CD4-positive, alpha-beta T cell (primary cell): ENCODE data around the gene RNF20. TPM values are rescaled to one million over a fixed set of nuclear protein-coding genes. Genes with fewer than 3 reads are reported as not detected.

Source experiments
- ATAC-seq: fragments of 200-7000 bp; cut with Tn5 transposase; one replicate; pipeline ENCODE4 v1.10.0; 2022; ENCODE audit warnings: mild to moderate bottlenecking; ENCODE audit not compliant: poor library complexity
- CTCF ChIA-PET: fragments of 350-600 bp; sonication (Branson Sonifier 250); formaldehyde crosslinking; loops from one replicate; lab custom pipeline; 2021; ENCODE audit warnings: antibody characterized with exemption, inconsistent platforms; lab: Charles Lee
- POLR2A ChIA-PET: fragments of 350-600 bp; sonication (Branson Sonifier 250); formaldehyde crosslinking; loops from one replicate; lab custom pipeline; 2021; ENCODE audit warnings: antibody characterized with exemption, inconsistent platforms; lab: Charles Lee
- DNase-seq, 14 experiments: peaks; one replicate each; pipeline ENCODE4 v3.0.0-alpha.2; 2013 to 2020; ENCODE audit warnings: mixed read lengths in 2 of 14
- H3K27ac ChIP-seq, 2 donors: one replicate each; pipeline versions ENCODE4 v1.5.1 to v1.7.0; 2013; ENCODE audit warnings: low read length in 2 of 2, low read depth in 1 of 2, mild to moderate bottlenecking in 1 of 2
- H3K27me3 ChIP-seq, 2 experiments: 1 replicate in 1 of 2; 2 replicates in 1 of 2; pipeline versions ENCODE4 v1.6.1 to v1.7.0; 2013; ENCODE audit warnings: low read length in 2 of 2, control low read depth in 1 of 2, mild to moderate bottlenecking in 1 of 2, moderate library complexity in 1 of 2; ENCODE audit not compliant: insufficient read depth in 2 of 2, control insufficient read depth in 1 of 2
- H3K36me3 ChIP-seq: one replicate; pipeline ENCODE4 v1.6.1; 2013; ENCODE audit warnings: low read length, control low read depth; ENCODE audit not compliant: insufficient read depth
- H3K4me1 ChIP-seq: one replicate; pipeline ENCODE4 v1.6.1; 2013; ENCODE audit warnings: low read length, control low read depth; ENCODE audit not compliant: insufficient read depth
- H3K4me3 ChIP-seq: one replicate; pipeline ENCODE4 v1.5.1; 2013; ENCODE audit warnings: mild to moderate bottlenecking, low read length, moderate library complexity
- H3K9me3 ChIP-seq, 2 experiments: 1 replicate in 1 of 2; 2 replicates in 1 of 2; pipeline versions ENCODE4 v1.6.1 to v1.7.0; 2013; ENCODE audit warnings: low read length in 2 of 2, mild to moderate bottlenecking in 2 of 2, control low read depth in 1 of 2, moderate library complexity in 1 of 2; ENCODE audit not compliant: control insufficient read depth in 1 of 2, insufficient read depth in 1 of 2
- H3K27ac Mint-ChIP-seq: one replicate; pipeline ENCODE4 v1.8.0; 2020; ENCODE audit warnings: mixed read lengths
- H3K27me3 Mint-ChIP-seq: one replicate; pipeline ENCODE4 v1.8.0; 2021; ENCODE audit warnings: mixed read lengths
- H3K36me3 Mint-ChIP-seq: one replicate; pipeline ENCODE4 v1.8.0; 2021; ENCODE audit warnings: low read depth, mixed read lengths
- H3K4me1 Mint-ChIP-seq: one replicate; pipeline ENCODE4 v1.8.0; 2021; ENCODE audit warnings: low read depth, mixed read lengths
- H3K4me3 Mint-ChIP-seq: one replicate; pipeline ENCODE4 v1.8.0; 2020; ENCODE audit warnings: mild to moderate bottlenecking, mixed read lengths
- H3K9me3 Mint-ChIP-seq: one replicate; pipeline ENCODE4 v1.8.0; 2020; ENCODE audit warnings: mixed read lengths
- intact Hi-C, 2 experiments: fragments of 100-400 bp; cut with DNase I in 1 of 2; cut with micrococcal nuclease in 1 of 2; formaldehyde crosslinking; loops; one replicate each; pipeline versions ENCODE4 v1.15.1 to v1.9.0; 2023 to 2025; cut with DNase I, micrococcal nuclease
- total RNA-seq, 174 experiments: library from RNA in 2 of 174; stranded (reverse) in 2 of 174; gene quantifications; one replicate each; pipeline ENCODE4 v1.2.3 and lab custom pipeline; 2021 to 2026
- TF ChIP-seq, protein P1 (sequence below): fragments of 200-600 bp; IDR thresholded peaks from one replicate; pipeline ENCODE4 v1.8.0; 2022; ENCODE audit warnings: antibody characterized with exemption, mild to moderate bottlenecking

RNF20 gene
- total RNA-seq, 2 experiments from 2014 or later, result 26.9 to 27.6 TPM

DNA sequence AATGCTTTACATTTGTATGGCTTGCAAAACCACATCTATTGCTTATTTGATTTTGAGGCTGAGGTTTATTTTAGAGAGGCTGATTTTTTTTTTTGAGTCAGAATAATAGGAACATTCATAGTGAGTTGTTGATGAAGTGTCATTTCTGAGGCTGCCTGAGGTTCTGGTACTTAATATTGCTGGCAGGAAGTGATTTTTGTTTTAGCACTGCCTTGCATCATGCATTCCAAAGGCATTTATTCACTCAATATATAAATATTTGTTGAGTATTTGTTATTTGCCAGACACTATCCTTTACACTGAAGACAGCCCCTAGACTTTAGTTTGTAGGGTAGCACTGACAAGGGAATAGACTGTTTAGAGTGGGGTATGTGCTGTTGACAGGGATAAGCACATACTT, 2.7 kb downstream of the RNF20 start:
- peaks cover 55% of the 10 kb centered on the region for H3K36me3 ChIP-seq
- H3K4me1 Mint-ChIP-seq, result peaks cover 16% of the 10 kb centered on the region
- no peak overlapping the region for H3K27ac Mint-ChIP-seq
- no peaks in the 10 kb centered on the region for H3K27me3 Mint-ChIP-seq
- H3K4me1 ChIP-seq, result peaks cover 16% of the 10 kb centered on the region
- peak overlapping the region; percentile 58 for H3K4me3 Mint-ChIP-seq
- H3K9me3 ChIP-seq, result no peaks in the 10 kb centered on the region
- H3K27ac ChIP-seq, result no peak overlapping the region
- H3K9me3 Mint-ChIP-seq, result no peaks in the 10 kb centered on the region
- DNase-seq, result no peak
- ATAC-seq, result no peak
- intact Hi-C loops, result loop anchor here in 1 of 2 experiments (10.0 kb wide), 2 partner anchors 1442 to 1712 kb away; partner anchors contain the start of genes ERP44, INVS and NR4A3
- no peak overlapping the region for H3K4me3 ChIP-seq
- TF ChIP-seq, protein P1, sequence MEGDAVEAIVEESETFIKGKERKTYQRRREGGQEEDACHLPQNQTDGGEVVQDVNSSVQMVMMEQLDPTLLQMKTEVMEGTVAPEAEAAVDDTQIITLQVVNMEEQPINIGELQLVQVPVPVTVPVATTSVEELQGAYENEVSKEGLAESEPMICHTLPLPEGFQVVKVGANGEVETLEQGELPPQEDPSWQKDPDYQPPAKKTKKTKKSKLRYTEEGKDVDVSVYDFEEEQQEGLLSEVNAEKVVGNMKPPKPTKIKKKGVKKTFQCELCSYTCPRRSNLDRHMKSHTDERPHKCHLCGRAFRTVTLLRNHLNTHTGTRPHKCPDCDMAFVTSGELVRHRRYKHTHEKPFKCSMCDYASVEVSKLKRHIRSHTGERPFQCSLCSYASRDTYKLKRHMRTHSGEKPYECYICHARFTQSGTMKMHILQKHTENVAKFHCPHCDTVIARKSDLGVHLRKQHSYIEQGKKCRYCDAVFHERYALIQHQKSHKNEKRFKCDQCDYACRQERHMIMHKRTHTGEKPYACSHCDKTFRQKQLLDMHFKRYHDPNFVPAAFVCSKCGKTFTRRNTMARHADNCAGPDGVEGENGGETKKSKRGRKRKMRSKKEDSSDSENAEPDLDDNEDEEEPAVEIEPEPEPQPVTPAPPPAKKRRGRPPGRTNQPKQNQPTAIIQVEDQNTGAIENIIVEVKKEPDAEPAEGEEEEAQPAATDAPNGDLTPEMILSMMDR, result no peak
- CTCF ChIA-PET, result no interaction called here
- no peaks in the 10 kb centered on the region for H3K27me3 ChIP-seq
- peaks cover 10% of the 10 kb centered on the region for H3K36me3 Mint-ChIP-seq
- POLR2A ChIA-PET, result interaction anchor here (0.7 to 1.5 kb wide), 3 partner anchors 34 to 155 kb away, joined by 3 to 5 read pairs (median 3); no protein-coding TSS in a partner anchor

DNA sequence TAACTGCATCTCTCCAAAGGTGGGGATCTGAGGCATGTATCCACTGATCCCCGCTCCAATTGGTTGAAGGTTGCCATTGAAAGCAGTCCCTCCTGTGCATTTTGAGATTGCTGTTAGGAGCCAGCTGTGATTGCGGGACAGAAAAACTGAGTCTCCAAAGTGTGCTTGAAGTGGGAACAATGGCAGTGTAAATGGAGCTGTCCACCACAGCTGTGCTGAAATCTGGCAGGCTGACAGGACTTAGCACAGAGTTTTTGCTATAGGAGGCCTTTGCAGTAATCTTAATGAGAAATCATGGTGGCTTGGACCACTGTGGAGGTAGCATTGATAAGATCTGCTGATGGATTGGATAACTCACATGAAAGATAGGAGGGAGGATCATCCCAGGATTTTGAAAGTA, 3.3 kb downstream of the RNF20 start:
- no peaks in the 10 kb centered on the region for H3K9me3 ChIP-seq
- ChIA-PET POLR2A (interaction anchor here (1.0 kb wide), 1 partner anchor 33 kb away, joined by 3 read pairs; no protein-coding TSS in a partner anchor), CTCF (no interaction called here)
- TF ChIP-seq, protein P1, result no peak
- H3K4me1 ChIP-seq, result peaks cover 16% of the 10 kb centered on the region
- H3K27ac ChIP-seq, result no peak overlapping the region
- H3K36me3 Mint-ChIP-seq, result peaks cover 12% of the 10 kb centered on the region
- H3K27me3 ChIP-seq, result no peaks in the 10 kb centered on the region
- no peak overlapping the region for H3K4me3 ChIP-seq
- ATAC-seq, result no peak
- intact Hi-C loops, result loop anchor here in 1 of 2 experiments (10.0 kb wide), 2 partner anchors 1442 to 1712 kb away; partner anchors contain the start of genes ERP44, INVS and NR4A3
- no peaks in the 10 kb centered on the region for H3K27me3 Mint-ChIP-seq
- no peak overlapping the region for H3K27ac Mint-ChIP-seq
- peaks cover 16% of the 10 kb centered on the region for H3K4me1 Mint-ChIP-seq
- DNase-seq, result peak in 6 of 14 experiments; percentile 2 to 33 (median 10)
- H3K9me3 Mint-ChIP-seq, result no peaks in the 10 kb centered on the region
- H3K4me3 Mint-ChIP-seq, result no peak overlapping the region
- peaks cover 58% of the 10 kb centered on the region for H3K36me3 ChIP-seq

DNA sequence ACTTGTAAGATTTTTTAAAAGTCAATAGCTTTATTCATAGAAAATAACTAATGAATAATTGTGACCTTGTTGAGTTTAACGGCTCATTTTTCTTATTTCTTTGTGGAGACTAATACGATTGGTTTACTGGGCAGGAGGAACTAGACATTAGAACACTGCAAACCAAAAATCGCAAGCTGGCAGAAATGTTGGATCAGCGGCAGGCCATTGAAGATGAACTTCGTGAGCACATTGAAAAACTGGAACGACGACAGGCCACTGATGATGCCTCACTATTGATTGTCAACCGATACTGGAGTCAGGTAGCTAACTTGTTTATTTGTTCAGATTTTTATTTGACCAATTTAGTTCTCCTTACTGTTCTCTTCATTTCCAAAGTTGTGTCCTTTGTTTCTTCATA, 6.4 kb downstream of the RNF20 start:
- Histone ChIP-seq H3K9me3 (no peaks in the 10 kb centered on the region), H3K4me1 (peaks cover 5% of the 10 kb centered on the region), H3K27ac (no peak overlapping the region), H3K36me3 (peaks cover 85% of the 10 kb centered on the region), H3K4me3 (no peak overlapping the region), H3K27me3 (no peaks in the 10 kb centered on the region)
- Mint-ChIP-seq H3K27me3 (no peaks in the 10 kb centered on the region), H3K27ac (no peak overlapping the region), H3K4me3 (no peak overlapping the region), H3K4me1 (no peaks in the 10 kb centered on the region), H3K9me3 (no peaks in the 10 kb centered on the region), H3K36me3 (peaks cover 31% of the 10 kb centered on the region)
- intact Hi-C loops, result no loop called here
- ATAC-seq (no peak), DNase-seq (no peak)
- CTCF ChIA-PET, result interaction anchor here (1.1 kb wide), 1 partner anchor 81 kb away, joined by 3 read pairs; no protein-coding TSS in a partner anchor
- POLR2A ChIA-PET, result interaction anchor here (1.2 kb wide), 1 partner anchor 142 kb away, joined by 3 read pairs; the partner anchor contains the start of genes MRPL50 and ZNF189
- TF ChIP-seq, protein P1, result no peak
